Immature natural killer cell (primary cell): ENCODE results near the gene RSPO3. TPM values are rescaled to one million over a fixed set of nuclear protein-coding genes. Genes with fewer than 3 reads are reported as not detected.
A peak's percentile ranks its signal among the peaks of the same experiment; 100 is the strongest.

ENCODE experiments used
- DNase-seq, 3 donors: peaks; one replicate each; pipeline ENCODE4 v3.0.0; 2022; ENCODE audit warnings: mixed read lengths in 1 of 3
- H3K27ac Mint-ChIP-seq, 6 donors: one replicate each; pipeline ENCODE4 v1.8.0; 2020; ENCODE audit warnings: mixed read lengths in 6 of 6, mild to moderate bottlenecking in 5 of 6, inconsistent platforms in 4 of 6, moderate library complexity in 3 of 6
- H3K27me3 Mint-ChIP-seq, 3 donors: one replicate each; pipeline ENCODE4 v1.8.0; 2020 to 2021; ENCODE audit warnings: low read depth in 3 of 3, mild to moderate bottlenecking in 3 of 3, mixed read lengths in 3 of 3, moderate library complexity in 3 of 3, inconsistent platforms in 1 of 3
- H3K36me3 Mint-ChIP-seq, 3 donors: one replicate each; pipeline ENCODE4 v1.8.0; 2020; ENCODE audit warnings: mixed read lengths in 3 of 3, inconsistent platforms in 2 of 3, mild to moderate bottlenecking in 2 of 3
- H3K4me1 Mint-ChIP-seq, 2 donors: one replicate each; pipeline ENCODE4 v1.8.0; 2020; ENCODE audit warnings: inconsistent platforms in 2 of 2, mild to moderate bottlenecking in 2 of 2, mixed read lengths in 2 of 2, moderate library complexity in 1 of 2
- H3K4me3 Mint-ChIP-seq, 5 donors: one replicate each; pipeline ENCODE4 v1.8.0; 2020; ENCODE audit warnings: mild to moderate bottlenecking in 5 of 5, mixed read lengths in 5 of 5, inconsistent platforms in 3 of 5, moderate library complexity in 3 of 5
- H3K9me3 Mint-ChIP-seq, 6 donors: one replicate each; pipeline ENCODE4 v1.8.0; 2020; ENCODE audit warnings: mild to moderate bottlenecking in 6 of 6, mixed read lengths in 6 of 6, inconsistent platforms in 4 of 6, moderate library complexity in 3 of 6
- polyA plus RNA-seq, 3 donors: library from polyadenylated mRNA; unstranded; fragments of 300-500 nt; fragmentation: Illumina TruSeq; gene quantifications; one replicate each; pipeline ENCODE4 v1.2.3, GENCODE V29; 2021

The RSPO3 gene, protein sequence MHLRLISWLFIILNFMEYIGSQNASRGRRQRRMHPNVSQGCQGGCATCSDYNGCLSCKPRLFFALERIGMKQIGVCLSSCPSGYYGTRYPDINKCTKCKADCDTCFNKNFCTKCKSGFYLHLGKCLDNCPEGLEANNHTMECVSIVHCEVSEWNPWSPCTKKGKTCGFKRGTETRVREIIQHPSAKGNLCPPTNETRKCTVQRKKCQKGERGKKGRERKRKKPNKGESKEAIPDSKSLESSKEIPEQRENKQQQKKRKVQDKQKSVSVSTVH
- polyA plus RNA-seq, result not detected

DNA sequence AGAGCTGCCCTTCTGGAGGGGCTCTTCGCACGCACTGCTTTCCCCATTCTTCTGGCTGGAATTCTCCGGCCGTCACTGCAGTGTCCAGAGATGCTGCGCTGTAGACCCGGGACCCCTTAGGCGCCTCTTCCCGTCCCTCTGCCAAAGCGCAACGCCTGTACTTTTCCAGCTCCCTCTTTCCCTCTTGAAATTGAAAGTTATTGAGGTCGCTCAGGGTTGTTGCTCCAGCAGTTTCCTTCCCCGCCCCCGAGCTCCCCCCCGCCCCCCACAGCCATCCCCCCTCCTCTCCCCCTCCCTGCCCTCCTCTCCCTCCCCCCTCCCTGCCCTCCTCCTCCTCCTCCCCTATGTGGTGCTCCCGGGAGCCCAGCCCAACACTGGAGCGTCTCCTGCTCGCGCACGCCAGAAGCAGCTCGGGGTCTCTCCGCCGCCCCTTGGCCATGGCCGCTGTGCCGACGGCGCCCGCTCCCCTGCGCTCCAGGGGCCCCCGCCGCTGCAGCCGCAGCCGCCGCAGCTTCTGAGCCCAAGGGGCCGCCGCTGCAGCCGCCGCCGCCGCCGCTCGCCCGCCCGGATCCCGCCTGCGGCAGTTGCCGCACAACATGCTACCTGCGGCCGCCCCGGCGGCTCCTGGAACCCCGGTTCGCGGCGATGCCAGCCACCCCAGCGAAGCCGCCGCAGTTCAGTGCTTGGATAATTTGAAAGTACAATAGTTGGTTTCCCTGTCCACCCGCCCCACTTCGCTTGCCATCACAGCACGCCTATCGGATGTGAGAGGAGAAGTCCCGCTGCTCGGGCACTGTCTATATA, at the start of gene RSPO3:
Gene RSPO3 (plus strand): TSS at position 374 of the 804 bp plus-strand sequence. CDS start 522 bp downstream, outside the sequence.
- peaks cover 0 to 5% of the 10 kb centered on the region in 2 donors for H3K4me1 Mint-ChIP-seq
- H3K27me3 Mint-ChIP-seq, result peaks cover 9 to 28% (median 15%) of the 10 kb centered on the region in 3 donors
- peaks cover 0 to 7% (median under 1%) of the 10 kb centered on the region in 6 donors for H3K9me3 Mint-ChIP-seq
- H3K36me3 Mint-ChIP-seq, result peaks cover 0 to 4% (median 0%) of the 10 kb centered on the region in 3 donors
- DNase-seq, result no peak
- H3K4me3 Mint-ChIP-seq, result peak within 1 kb of the TSS in 2 of 5 donors; percentile 21 to 27
- H3K27ac Mint-ChIP-seq, result no peak within 1 kb of the TSS

DNA sequence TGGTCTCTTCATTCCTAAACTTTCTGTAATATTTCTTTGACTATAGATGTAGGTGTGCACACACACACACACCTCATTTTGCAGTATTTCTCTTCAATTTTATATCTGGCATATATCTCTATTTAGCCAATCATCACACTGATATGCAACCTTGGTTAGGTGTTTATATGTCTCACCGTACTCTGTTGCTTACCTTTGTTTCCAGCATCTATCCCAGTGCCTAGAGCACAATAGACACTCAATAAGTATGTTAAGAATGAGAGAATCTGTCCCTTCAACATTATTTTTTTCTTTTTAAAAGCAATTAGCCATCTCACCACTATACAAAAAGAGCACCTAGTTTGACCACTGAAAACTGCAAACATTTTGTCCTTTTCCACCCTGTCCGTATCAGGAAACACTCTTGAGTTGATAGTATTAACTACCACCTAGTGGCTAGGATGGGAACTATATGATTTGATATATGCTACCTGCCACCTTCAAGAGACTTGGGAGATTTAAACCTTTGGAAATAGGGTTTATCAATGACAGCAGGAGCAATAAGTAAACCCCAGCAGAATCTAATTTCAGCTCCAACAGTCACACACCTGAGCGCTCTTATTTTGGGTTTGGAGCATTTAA, 48.7 kb upstream of the RSPO3 start:
- Mint-ChIP-seq H3K36me3 (no peaks in the 10 kb centered on the region), H3K4me3 (no peak overlapping the region), H3K27ac (no peak overlapping the region), H3K4me1 (no peaks in the 10 kb centered on the region), H3K27me3 (peaks cover 0 to 2% (median 0%) of the 10 kb centered on the region in 3 donors), H3K9me3 (peaks cover 0 to 3% (median 0%) of the 10 kb centered on the region in 6 donors)
- DNase-seq, result no peak

DNA sequence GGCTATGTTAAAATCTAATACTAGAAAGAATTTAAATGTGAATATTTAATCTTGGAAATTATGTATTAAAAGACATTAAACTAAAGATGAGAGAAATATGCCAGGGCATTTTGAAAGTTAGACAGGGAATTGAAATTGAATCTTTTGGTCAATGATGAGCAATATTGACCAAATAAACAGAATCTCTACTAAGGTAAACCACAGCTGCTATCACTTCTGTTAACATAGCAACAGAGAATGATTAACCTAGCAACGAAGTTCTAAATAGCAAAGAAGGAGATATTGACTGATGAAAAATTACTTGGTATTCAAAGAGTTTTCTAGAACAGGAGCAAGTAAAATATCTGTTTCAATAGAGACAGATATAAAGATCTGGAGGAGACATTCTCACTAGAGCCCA, 45.2 kb upstream of the RSPO3 start:
- H3K4me3 Mint-ChIP-seq, result no peak overlapping the region
- DNase-seq, result no peak
- H3K27ac Mint-ChIP-seq, result no peak overlapping the region
- H3K36me3 Mint-ChIP-seq, result no peaks in the 10 kb centered on the region
- H3K27me3 Mint-ChIP-seq, result peaks cover 0 to 2% (median 0%) of the 10 kb centered on the region in 3 donors
- H3K9me3 Mint-ChIP-seq, result peaks cover 0 to under 1% (median 0%) of the 10 kb centered on the region in 6 donors
- H3K4me1 Mint-ChIP-seq, result no peaks in the 10 kb centered on the region

DNA sequence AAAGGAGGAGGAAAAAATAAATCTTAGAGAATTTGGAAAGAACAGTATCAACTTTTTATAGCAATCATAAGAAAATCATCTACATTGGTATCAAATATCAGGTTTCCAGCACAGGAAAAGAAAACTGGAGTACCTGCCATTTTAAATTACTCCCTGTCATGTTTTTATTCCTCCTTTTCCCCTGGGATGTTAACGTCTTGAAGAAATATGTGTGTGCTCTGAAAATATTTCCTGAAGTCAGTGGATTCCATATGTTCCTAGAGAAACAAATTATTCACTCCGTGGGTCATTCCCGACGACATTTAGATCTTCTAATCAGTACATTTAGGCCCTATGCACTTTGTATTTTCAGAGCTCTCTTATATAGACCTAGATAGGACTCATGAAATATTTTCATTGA, 42.0 kb upstream of the RSPO3 start:
- H3K4me3 Mint-ChIP-seq, result no peak overlapping the region
- H3K36me3 Mint-ChIP-seq, result no peaks in the 10 kb centered on the region
- peaks cover 0 to 2% (median 0%) of the 10 kb centered on the region in 3 donors for H3K27me3 Mint-ChIP-seq
- peaks cover 0 to 5% (median under 1%) of the 10 kb centered on the region in 6 donors for H3K9me3 Mint-ChIP-seq
- H3K4me1 Mint-ChIP-seq, result no peaks in the 10 kb centered on the region
- no peak for DNase-seq
- no peak overlapping the region for H3K27ac Mint-ChIP-seq

DNA sequence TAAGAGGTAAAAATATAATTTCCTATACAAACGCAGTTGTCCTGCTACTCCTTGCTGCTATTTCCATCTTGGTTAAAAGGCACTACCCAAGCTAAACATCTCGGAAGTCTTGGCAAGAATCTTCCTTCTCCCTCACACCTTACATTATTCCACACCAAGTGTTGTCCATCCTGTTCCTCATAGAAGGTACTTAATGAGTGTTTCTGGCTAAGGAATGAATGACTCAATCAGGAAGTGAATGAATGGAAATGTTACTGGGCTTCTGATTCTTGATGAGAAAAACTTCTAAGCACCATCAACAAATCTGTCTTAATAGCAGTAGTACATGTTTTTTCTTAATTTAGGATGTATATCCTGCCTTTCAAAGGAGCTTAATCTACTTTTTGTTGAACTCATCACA, 40.6 kb upstream of the RSPO3 start:
- Mint-ChIP-seq H3K9me3 (peaks cover 0 to 5% (median under 1%) of the 10 kb centered on the region in 6 donors), H3K27me3 (peaks cover 0 to 1% (median 1%) of the 10 kb centered on the region in 3 donors), H3K36me3 (no peaks in the 10 kb centered on the region), H3K4me3 (no peak overlapping the region), H3K27ac (no peak overlapping the region), H3K4me1 (no peaks in the 10 kb centered on the region)
- DNase-seq, result no peak

DNA sequence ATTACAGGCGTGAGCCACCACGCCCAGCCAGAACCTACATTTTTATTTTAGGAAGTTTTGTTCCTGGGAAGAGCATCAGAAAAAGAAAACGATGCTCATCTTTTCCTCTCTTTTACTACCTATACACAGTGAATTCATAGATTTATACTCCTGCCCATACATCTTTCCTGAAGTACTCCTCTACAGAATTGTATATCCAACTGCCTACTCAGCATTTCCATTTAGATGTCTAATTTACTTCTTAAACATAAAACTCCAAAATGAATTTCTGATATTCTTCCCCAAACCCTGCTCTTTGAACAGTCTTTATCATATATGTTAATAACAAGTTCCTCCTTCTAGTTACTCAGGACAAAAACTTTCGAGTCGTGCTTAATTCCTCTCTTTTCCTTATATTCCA, 39.8 kb upstream of the RSPO3 start:
- H3K36me3 Mint-ChIP-seq, result no peaks in the 10 kb centered on the region
- DNase-seq, result no peak
- no peaks in the 10 kb centered on the region for H3K4me1 Mint-ChIP-seq
- H3K27ac Mint-ChIP-seq, result no peak overlapping the region
- H3K4me3 Mint-ChIP-seq, result no peak overlapping the region
- peaks cover 0 to 5% (median 3%) of the 10 kb centered on the region in 6 donors for H3K9me3 Mint-ChIP-seq
- peaks cover 0 to 2% (median 1%) of the 10 kb centered on the region in 3 donors for H3K27me3 Mint-ChIP-seq

DNA sequence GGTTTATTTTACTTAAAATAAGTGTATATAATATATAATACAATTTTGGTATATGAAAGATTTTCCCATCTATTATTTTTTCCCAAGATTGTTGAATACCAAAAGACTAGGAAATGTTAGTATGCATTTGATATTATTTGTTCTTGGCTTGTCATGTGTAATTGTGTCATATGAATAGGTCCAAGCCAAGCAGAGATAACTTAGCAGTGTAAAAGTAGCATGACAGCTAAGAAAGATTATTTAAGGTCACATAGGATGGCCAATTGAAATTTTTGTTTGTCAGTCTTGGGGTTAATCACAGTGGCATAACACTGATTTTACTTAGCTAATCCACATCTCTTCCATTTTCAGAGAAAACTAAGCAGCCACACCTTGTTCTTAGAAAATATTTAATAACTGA, 38.8 kb upstream of the RSPO3 start:
- Mint-ChIP-seq H3K9me3 (peaks cover 0 to 5% (median 3%) of the 10 kb centered on the region in 6 donors), H3K4me3 (no peak overlapping the region), H3K36me3 (no peaks in the 10 kb centered on the region), H3K27ac (no peak overlapping the region), H3K27me3 (peaks cover 0 to 2% (median 1%) of the 10 kb centered on the region in 3 donors), H3K4me1 (no peaks in the 10 kb centered on the region)
- DNase-seq, result no peak

DNA sequence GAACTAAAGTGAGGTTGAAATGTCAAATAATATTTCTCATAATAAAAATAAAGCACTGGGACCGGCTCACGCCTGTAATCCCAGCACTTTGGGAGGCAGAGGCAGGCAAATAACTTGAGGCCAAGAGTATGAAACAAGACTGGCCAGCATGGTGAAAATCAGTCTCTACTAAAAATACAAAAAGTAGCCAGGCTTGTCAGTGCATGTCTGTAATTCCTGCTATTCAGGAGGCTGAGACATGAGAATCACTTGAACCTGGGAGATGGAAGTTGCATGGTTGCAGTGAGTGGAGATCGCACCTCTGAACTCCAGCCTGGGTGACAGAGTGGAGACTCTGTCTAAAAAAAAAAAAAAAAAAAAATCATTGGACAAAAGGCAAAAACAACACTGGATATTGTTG, 38.4 kb upstream of the RSPO3 start:
- H3K27me3 Mint-ChIP-seq, result peaks cover 0 to 2% (median 1%) of the 10 kb centered on the region in 3 donors
- H3K27ac Mint-ChIP-seq, result no peak overlapping the region
- H3K4me3 Mint-ChIP-seq, result no peak overlapping the region
- H3K9me3 Mint-ChIP-seq, result peaks cover 0 to 5% (median 3%) of the 10 kb centered on the region in 6 donors
- no peak for DNase-seq
- no peaks in the 10 kb centered on the region for H3K36me3 Mint-ChIP-seq
- H3K4me1 Mint-ChIP-seq, result no peaks in the 10 kb centered on the region

DNA sequence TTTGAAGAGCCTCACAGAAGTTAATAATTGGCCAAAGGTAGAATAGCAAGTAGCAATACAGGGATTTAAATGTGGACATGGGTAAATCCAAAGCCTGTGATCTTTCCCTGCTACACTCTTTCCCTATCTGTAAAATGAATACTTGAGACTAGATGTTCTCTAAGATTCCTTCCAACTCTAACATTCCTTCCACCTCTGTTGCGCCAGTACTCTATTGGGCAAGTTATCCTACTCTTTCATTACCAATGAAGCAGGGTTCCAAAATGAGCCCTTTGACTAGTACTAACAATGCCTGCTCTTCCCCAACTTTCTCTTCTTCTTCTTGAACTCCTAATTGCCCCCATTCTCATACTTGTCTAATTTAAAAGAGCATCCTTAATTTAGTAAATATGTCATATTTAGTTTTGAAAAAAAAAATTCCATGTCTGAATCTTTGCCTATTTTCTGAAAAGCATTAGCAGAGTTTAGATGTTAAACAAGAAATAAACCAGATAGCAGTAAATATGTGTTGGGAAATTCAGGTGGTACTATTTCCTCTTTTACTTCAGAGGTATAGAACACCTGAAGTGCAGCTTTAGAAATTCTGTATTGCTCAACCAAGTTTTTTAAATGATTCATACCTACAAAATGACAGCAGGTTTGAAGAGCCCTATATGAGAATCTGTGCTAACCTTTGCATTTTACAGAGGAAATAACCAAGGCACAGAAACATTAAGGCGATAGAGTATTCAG, 35.1 kb upstream of the RSPO3 start:
- Mint-ChIP-seq H3K27ac (no peak overlapping the region), H3K27me3 (peaks cover 0 to 3% (median 2%) of the 10 kb centered on the region in 3 donors), H3K4me3 (no peak overlapping the region), H3K4me1 (no peaks in the 10 kb centered on the region), H3K36me3 (no peaks in the 10 kb centered on the region), H3K9me3 (peaks cover 0 to 10% (median 4%) of the 10 kb centered on the region in 6 donors)
- DNase-seq, result no peak

DNA sequence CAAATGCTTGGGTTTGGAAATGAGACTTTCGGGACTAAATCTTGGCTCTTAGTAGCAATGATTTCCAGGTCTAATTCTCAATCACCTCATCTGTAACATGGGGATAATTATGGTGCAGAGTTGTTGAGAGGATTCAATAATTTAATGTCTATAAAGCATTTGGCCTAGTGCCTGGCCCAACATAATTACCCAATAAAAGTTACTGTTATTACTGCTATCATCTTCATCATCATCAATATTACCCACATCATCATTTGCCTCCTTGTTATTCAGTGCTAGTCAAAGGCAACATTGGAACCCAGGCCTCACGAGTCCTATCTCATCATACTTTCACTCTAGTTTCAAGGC, 34.5 kb upstream of the RSPO3 start:
- Mint-ChIP-seq H3K27me3 (peaks cover 0 to 3% (median 2%) of the 10 kb centered on the region in 3 donors), H3K4me3 (no peak overlapping the region), H3K9me3 (peaks cover 0 to 10% (median under 1%) of the 10 kb centered on the region in 6 donors), H3K27ac (no peak overlapping the region), H3K36me3 (no peaks in the 10 kb centered on the region), H3K4me1 (no peaks in the 10 kb centered on the region)
- DNase-seq, result no peak

DNA sequence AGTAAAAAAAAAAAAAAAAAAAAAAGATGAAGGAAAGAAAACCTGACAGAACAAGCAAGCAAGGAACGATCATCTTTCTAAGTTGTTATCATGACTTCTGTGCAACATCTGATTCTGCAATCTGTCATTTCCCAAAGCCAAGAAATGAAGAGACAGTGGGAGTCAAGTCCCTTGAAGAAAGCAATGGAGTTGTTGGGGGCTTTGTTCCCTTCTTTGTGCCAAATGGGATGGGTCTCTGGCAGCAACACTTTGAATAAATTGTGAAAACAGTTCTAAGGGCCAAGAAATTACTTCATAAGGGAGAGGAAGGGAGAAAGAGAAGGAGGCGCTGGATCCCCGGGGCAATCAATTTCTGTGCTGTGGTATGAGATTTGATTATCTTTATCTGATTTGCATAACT, 33.3 kb upstream of the RSPO3 start:
- Mint-ChIP-seq H3K9me3 (peaks cover 0 to 10% (median 0%) of the 10 kb centered on the region in 6 donors), H3K27ac (no peak overlapping the region), H3K36me3 (no peaks in the 10 kb centered on the region), H3K4me3 (no peak overlapping the region), H3K27me3 (peaks cover 0 to 3% (median 2%) of the 10 kb centered on the region in 3 donors), H3K4me1 (no peaks in the 10 kb centered on the region)
- DNase-seq, result no peak

DNA sequence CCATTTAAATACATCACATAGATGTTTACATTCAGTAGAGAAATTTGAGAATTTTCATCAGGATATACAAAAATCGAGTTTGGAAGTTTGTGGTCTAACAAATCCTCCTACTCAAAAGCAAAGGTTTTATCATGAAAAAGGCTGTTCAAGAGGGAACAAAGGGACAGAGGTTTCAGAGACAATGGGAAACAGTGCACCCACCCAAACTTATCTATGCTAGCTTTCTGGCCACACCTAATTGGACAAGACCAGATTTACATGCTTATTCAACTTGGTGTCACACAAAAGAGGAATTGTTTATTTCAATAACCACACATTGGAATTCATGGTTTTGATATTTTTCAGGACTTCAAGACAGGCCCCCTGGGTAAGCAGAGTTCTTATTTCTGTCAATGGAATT, 28.4 kb upstream of the RSPO3 start:
- H3K27ac Mint-ChIP-seq, result no peak overlapping the region
- H3K4me3 Mint-ChIP-seq, result no peak overlapping the region
- H3K9me3 Mint-ChIP-seq, result peaks cover 0 to 6% (median 0%) of the 10 kb centered on the region in 6 donors
- H3K27me3 Mint-ChIP-seq, result peaks cover 0 to 2% (median 0%) of the 10 kb centered on the region in 3 donors
- no peaks in the 10 kb centered on the region for H3K36me3 Mint-ChIP-seq
- H3K4me1 Mint-ChIP-seq, result no peaks in the 10 kb centered on the region
- DNase-seq, result no peak

DNA sequence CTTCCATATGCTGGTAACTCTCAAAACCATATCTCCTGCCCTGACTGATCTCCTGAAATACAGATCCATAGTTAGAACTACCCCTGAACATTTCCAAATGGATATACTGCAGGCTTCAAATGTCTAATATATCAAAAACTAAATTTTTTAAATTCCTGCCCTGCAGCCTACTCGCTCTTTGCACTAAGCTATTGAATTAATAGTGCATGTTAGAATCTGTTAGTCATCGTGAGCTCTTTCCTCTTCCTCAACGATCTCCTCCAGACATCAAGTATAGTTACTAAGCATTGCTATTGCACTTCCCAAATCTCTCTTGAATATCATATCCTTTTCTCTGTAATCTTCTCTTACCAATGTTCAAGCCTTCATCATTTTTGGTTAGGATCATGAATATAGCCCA, 26.0 kb upstream of the RSPO3 start:
- Mint-ChIP-seq H3K27ac (no peak overlapping the region), H3K27me3 (no peaks in the 10 kb centered on the region), H3K4me3 (no peak overlapping the region), H3K4me1 (no peaks in the 10 kb centered on the region), H3K9me3 (no peaks in the 10 kb centered on the region), H3K36me3 (no peaks in the 10 kb centered on the region)
- no peak for DNase-seq
